ENCODE data around the gene ABHD3.
"Not testable (repeated sequence)": the region's sequence is repeated elsewhere in the genome, so short reads cannot be mapped to it uniquely, and the experiment has no call there.

The ABHD3 gene

GRCh38 chr18:21662581-21662980, 42.0 kb downstream of the ABHD3 start:
- no peak for DNase-seq (ENCODE audit: low read depth, low spot score)
- ChIA-PET CTCF (no interaction called here), POLR2A (no interaction called here)
- no peak overlapping the region for H3K4me3 ChIP-seq (ENCODE audit: low read depth, low read length)
- TF ChIP-seq, protein P1, sequence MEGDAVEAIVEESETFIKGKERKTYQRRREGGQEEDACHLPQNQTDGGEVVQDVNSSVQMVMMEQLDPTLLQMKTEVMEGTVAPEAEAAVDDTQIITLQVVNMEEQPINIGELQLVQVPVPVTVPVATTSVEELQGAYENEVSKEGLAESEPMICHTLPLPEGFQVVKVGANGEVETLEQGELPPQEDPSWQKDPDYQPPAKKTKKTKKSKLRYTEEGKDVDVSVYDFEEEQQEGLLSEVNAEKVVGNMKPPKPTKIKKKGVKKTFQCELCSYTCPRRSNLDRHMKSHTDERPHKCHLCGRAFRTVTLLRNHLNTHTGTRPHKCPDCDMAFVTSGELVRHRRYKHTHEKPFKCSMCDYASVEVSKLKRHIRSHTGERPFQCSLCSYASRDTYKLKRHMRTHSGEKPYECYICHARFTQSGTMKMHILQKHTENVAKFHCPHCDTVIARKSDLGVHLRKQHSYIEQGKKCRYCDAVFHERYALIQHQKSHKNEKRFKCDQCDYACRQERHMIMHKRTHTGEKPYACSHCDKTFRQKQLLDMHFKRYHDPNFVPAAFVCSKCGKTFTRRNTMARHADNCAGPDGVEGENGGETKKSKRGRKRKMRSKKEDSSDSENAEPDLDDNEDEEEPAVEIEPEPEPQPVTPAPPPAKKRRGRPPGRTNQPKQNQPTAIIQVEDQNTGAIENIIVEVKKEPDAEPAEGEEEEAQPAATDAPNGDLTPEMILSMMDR (IDR thresholded peaks at IDR 0.05; ENCODE audit: insufficient read depth, low read length, missing control alignments), result no peak

- no peak for DNase-seq (ENCODE audit: low read depth, low spot score)
- POLR2A ChIA-PET, result no interaction called here
- CTCF ChIA-PET, result no interaction called here
Measured at GRCh38 chr18:21660078-21660477, 44.5 kb downstream of the ABHD3 start.

GRCh38 chr18:21656402-21656801, 48.2 kb downstream of the ABHD3 start:
- no peak overlapping the region for H3K4me3 ChIP-seq (ENCODE audit: low read depth, low read length)
- ChIA-PET POLR2A (no interaction called here), CTCF (no interaction called here)
- DNase-seq (ENCODE audit: low read depth, low spot score), result peak; percentile 4
- TF ChIP-seq, protein P1 (IDR thresholded peaks at IDR 0.05; ENCODE audit: insufficient read depth, low read length, missing control alignments), result no peak

More at GRCh38 chr18:21660078-21660477, 44.5 kb downstream of the ABHD3 start:
- H3K4me3 ChIP-seq (ENCODE audit: low read depth, low read length), result no peak overlapping the region
- TF ChIP-seq, protein P1 (IDR thresholded peaks at IDR 0.05; ENCODE audit: insufficient read depth, low read length, missing control alignments), result no peak

DNA sequence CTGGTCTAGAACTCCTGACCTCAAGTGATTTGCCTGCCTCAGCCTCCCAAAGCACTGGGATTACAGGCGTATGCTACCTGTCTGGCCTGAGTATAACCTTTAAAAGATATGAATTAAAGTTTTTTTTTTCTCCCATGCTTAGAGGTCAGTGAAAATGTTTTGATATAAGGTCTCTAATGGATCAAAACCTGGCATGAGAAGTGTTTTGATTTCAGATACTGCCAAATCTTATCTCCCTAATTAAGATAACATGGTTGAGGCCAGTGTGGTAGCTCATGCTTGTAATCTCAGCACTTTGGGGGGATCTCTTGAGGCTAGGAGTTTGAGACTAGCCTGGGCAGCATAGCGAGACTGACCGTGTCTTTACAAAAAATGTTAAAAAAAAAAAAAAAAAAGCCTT, 51.2 kb downstream of the ABHD3 start:
- CTCF ChIA-PET, result interaction anchor here (1.1 kb wide), 1 partner anchor 33 kb away, joined by 3 read pairs; no protein-coding TSS in a partner anchor
- POLR2A ChIA-PET, result no interaction called here
- no peak for DNase-seq (ENCODE audit: low read depth, low spot score)

DNA sequence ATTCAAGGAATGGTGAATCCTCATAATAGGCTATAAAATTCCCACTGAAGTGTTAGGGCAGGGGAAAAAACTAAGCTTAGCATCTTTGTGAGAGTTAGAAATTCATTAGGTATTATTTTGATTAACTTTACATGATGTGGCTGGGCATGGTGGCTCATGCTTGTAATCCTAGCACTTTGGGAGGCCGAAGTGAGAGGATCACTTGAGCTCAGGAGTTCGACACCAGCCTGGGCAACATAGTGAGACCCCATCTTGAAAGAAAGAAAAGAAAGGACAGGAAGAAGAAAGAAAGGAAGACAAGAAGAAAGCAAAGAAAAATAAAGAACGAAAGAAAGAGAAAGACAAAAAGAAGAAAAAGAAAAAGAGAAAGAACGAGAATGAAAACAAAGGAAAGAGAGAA, 52.5 kb downstream of the ABHD3 start:
- H3K4me3 ChIP-seq (ENCODE audit: low read depth, low read length), result no peak overlapping the region
- DNase-seq (ENCODE audit: low read depth, low spot score), result no peak
- ChIA-PET POLR2A (no interaction called here), CTCF (interaction anchor here (1.2 kb wide), 1 partner anchor 49 kb away, joined by 3 read pairs; no protein-coding TSS in a partner anchor)
- TF ChIP-seq, protein P1 (IDR thresholded peaks at IDR 0.05; ENCODE audit: insufficient read depth, low read length, missing control alignments), result no peak

More for the DNA sequence above, 51.2 kb downstream of the ABHD3 start:
- no peak overlapping the region for H3K4me3 ChIP-seq (ENCODE audit: low read depth, low read length)
- TF ChIP-seq, protein P1 (IDR thresholded peaks at IDR 0.05; ENCODE audit: insufficient read depth, low read length, missing control alignments), result no peak

DNA sequence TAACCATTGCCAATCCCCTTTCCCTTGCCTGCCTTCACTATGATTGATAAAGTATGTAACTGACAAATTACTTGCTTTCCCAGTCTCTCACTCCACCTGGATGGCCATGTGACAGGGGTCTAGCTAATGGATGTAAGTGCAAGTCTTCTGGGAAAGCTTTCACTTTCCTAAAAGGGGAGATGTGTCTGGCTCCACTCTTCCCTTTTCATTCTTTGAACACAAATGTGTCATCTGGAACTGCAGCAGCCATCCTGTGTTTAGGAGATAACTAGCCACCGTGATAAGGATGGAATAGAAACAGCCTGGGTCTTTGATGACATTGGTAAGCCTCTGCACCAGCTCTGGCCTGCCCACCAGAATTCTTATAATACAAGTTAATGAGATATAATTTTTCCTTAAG, 54.3 kb downstream of the ABHD3 start:
- ChIA-PET POLR2A (no interaction called here), CTCF (interaction anchor here (1.1 kb wide), 1 partner anchor 50 kb away, joined by 3 read pairs; the partner anchor contains the start of gene ESCO1)
- TF ChIP-seq, protein P1 (IDR thresholded peaks at IDR 0.05; ENCODE audit: insufficient read depth, low read length, missing control alignments), result no peak
- H3K4me3 ChIP-seq (ENCODE audit: low read depth, low read length), result no peak overlapping the region
- DNase-seq (ENCODE audit: low read depth, low spot score), result no peak

- H3K4me3 ChIP-seq (ENCODE audit: low read depth, low read length); DNase-seq (ENCODE audit: low read depth, low spot score): not testable (repeated sequence)
- ChIA-PET CTCF (interaction anchor here (1.6 to 1.7 kb wide), 2 partner anchors 39 to 40 kb away, joined by 3 to 4 read pairs; partner anchors contain the start of gene ESCO1), POLR2A (interaction anchor here (0.7 kb wide), 1 partner anchor 28 kb away, joined by 3 read pairs; the partner anchor contains the start of gene SNRPD1)
Measured at GRCh38 chr18:21640375-21640774, 64.2 kb downstream of the ABHD3 start.

Data from AG04449 (cell line).